Neuronal stem cell (in vitro differentiated cells): ENCODE measurements around the gene NTF4.

Experiments used
- DNase-seq: peaks from one replicate; pipeline ENCODE4 v3.0.0-alpha.2; 2013; ENCODE audit warnings: low spot score
- H2AFZ ChIP-seq: one replicate; pipeline ENCODE4 v1.6.1; 2013; ENCODE audit warnings: mild to moderate bottlenecking, low read length, inconsistent platforms
- H2AK5ac ChIP-seq: 2 replicates; pipeline ENCODE4 v1.6.1; 2013; ENCODE audit warnings: low read depth, mild to moderate bottlenecking, inconsistent platforms, low read length, moderate library complexity, mixed read lengths
- H2BK120ac ChIP-seq: 2 replicates; pipeline ENCODE4 v1.6.1; 2013; ENCODE audit warnings: low read depth, mild to moderate bottlenecking, inconsistent platforms, low read length, moderate library complexity, mixed read lengths
- H2BK12ac ChIP-seq: one replicate; pipeline ENCODE4 v1.6.1; 2013; ENCODE audit warnings: low read length, inconsistent platforms
- H2BK15ac ChIP-seq: 2 replicates; pipeline ENCODE4 v1.6.1; 2013; ENCODE audit warnings: mild to moderate bottlenecking, low read length, inconsistent platforms, mixed read lengths
- H2BK5ac ChIP-seq: one replicate; pipeline ENCODE4 v1.6.1; 2013; ENCODE audit warnings: inconsistent platforms, mild to moderate bottlenecking, low read length, moderate library complexity
- H3K14ac ChIP-seq: one replicate; pipeline ENCODE4 v1.6.1; 2013; ENCODE audit warnings: low read length, inconsistent platforms
- H3K18ac ChIP-seq: 2 replicates; pipeline ENCODE4 v1.6.1; 2013; ENCODE audit warnings: low read length, inconsistent platforms
- H3K23ac ChIP-seq: 2 replicates; pipeline ENCODE4 v1.6.1; 2013; ENCODE audit warnings: low read depth, mild to moderate bottlenecking, mixed read lengths, low read length, inconsistent platforms; ENCODE audit not compliant: poor library complexity
- H3K27ac ChIP-seq: replicated peaks from 3 replicates; pipeline ENCODE4 v1.5.1; 2013; ENCODE audit warnings: low read length, inconsistent platforms
- H3K27me3 ChIP-seq, 3 experiments: 2 replicates each; pipeline ENCODE4 v1.6.1; 2013; ENCODE audit warnings: low read length in 3 of 3, mild to moderate bottlenecking in 2 of 3, inconsistent platforms in 1 of 3, low read depth in 1 of 3, mixed read lengths in 1 of 3, moderate library complexity in 1 of 3; ENCODE audit not compliant: control insufficient read depth in 3 of 3, insufficient read depth in 3 of 3
- H3K36me3 ChIP-seq, 2 donors: replicated peaks in 1 of 2; 2 replicates each; pipeline ENCODE4 v1.6.1; 2013; ENCODE audit warnings: low read length in 2 of 2; ENCODE audit not compliant: control insufficient read depth in 2 of 2, insufficient read depth in 2 of 2
- H3K4ac ChIP-seq: 2 replicates; pipeline ENCODE4 v1.6.1; 2013; ENCODE audit warnings: inconsistent platforms, mild to moderate bottlenecking, low read length, moderate library complexity
- H3K4me1 ChIP-seq, 2 donors: 1 replicate in 1 of 2; 2 replicates in 1 of 2; pipeline ENCODE4 v1.6.1; 2013; ENCODE audit warnings: low read length in 2 of 2, low read depth in 1 of 2; ENCODE audit not compliant: control insufficient read depth in 2 of 2, insufficient read depth in 1 of 2
- H3K4me2 ChIP-seq: one replicate; pipeline ENCODE4 v1.6.1; 2013; ENCODE audit warnings: mild to moderate bottlenecking, low read length, inconsistent platforms; ENCODE audit not compliant: insufficient read depth, poor library complexity, severe bottlenecking
- H3K4me3 ChIP-seq, 2 donors: 2 replicates each; pipeline ENCODE4 v1.5.1; 2013; ENCODE audit warnings: low read length in 2 of 2, mild to moderate bottlenecking in 2 of 2, inconsistent platforms in 1 of 2, moderate library complexity in 1 of 2
- H3K79me1 ChIP-seq: one replicate; pipeline ENCODE4 v1.6.1; 2013; ENCODE audit warnings: low read depth, mild to moderate bottlenecking, inconsistent platforms, low read length, moderate library complexity
- H3K9ac ChIP-seq: one replicate; pipeline ENCODE4 v1.6.1; 2013; ENCODE audit warnings: mild to moderate bottlenecking, low read depth, low read length, inconsistent platforms; ENCODE audit not compliant: poor library complexity
- H3K9me3 ChIP-seq, 2 donors: replicated peaks in 1 of 2; 2 replicates each; pipeline versions ENCODE3 to v1.6.1; 2013; ENCODE audit warnings: low read length in 2 of 2, mild to moderate bottlenecking in 2 of 2, inconsistent platforms in 1 of 2, low read depth in 1 of 2, mixed read lengths in 1 of 2, moderate library complexity in 1 of 2; ENCODE audit not compliant: control insufficient read depth in 2 of 2, insufficient read depth in 1 of 2
- H4K8ac ChIP-seq: one replicate; pipeline ENCODE4 v1.6.1; 2013; ENCODE audit warnings: low read depth, mild to moderate bottlenecking, inconsistent platforms, low read length, moderate library complexity
- H4K91ac ChIP-seq: one replicate; pipeline ENCODE4 v1.6.1; 2013; ENCODE audit warnings: low read length, low read depth, mild to moderate bottlenecking, inconsistent platforms; ENCODE audit not compliant: poor library complexity
- WGBS, 2 donors: extraction: QIAGEN DNeasy Blood & Tissue Kit; methylation state at CpG; one replicate each; pipeline ENCODE4 v1.1.7; 2013; ENCODE audit warnings: missing lambda C conversion rate in 2 of 2, mixed read lengths in 1 of 2; ENCODE audit not compliant: insufficient read length in 2 of 2, insufficient replicate concordance in 1 of 2; ENCODE audit errors: extremely low coverage in 2 of 2; 5-methylcytosine and 5-hydroxymethylcytosine counted together

Gene NTF4

GRCh38 chr19:49064029-49064629 is 489 bp downstream of the NTF4 start:
- no peak overlapping the region for H4K91ac ChIP-seq
- H3K4ac ChIP-seq, result peak overlapping the region; percentile 23
- H3K14ac ChIP-seq, result peak overlapping the region; percentile 21
- no peak overlapping the region for H2AFZ ChIP-seq
- H3K23ac ChIP-seq, result peak overlapping the region; percentile 65
- H3K4me1 ChIP-seq, result peaks cover 9 to 10% of the 10 kb centered on the region in 2 donors
- H3K9ac ChIP-seq, result no peak overlapping the region
- no CpG with 5 or more reads among the region's 10 CpGs for WGBS, 2 donors
- DNase-seq, result no peak
- peak overlapping the region; percentile 8 to 9 for H3K4me3 ChIP-seq
- peak overlapping the region; percentile 96 for H2BK15ac ChIP-seq
- H3K27me3 ChIP-seq, result peaks cover 0 to 77% (median 27%) of the 10 kb centered on the region in 3 experiments
- H2BK12ac ChIP-seq, result no peak overlapping the region
- no peaks in the 10 kb centered on the region for H3K36me3 ChIP-seq
- H2BK120ac ChIP-seq, result peak overlapping the region; percentile 61
- no peak overlapping the region for H3K27ac ChIP-seq
- no peak overlapping the region for H4K8ac ChIP-seq
- peak overlapping the region; percentile 35 for H3K4me2 ChIP-seq
- peaks cover 2 to 3% of the 10 kb centered on the region in 2 donors for H3K9me3 ChIP-seq
- H3K18ac ChIP-seq, result peak overlapping the region; percentile 91
- peak overlapping the region; percentile 29 for H2BK5ac ChIP-seq
- H3K79me1 ChIP-seq, result no peaks in the 10 kb centered on the region
- peak overlapping the region; percentile 94 for H2AK5ac ChIP-seq

GRCh38 chr19:49061445-49061844 is 3.2 kb downstream of the NTF4 start:
- Histone ChIP-seq H3K9ac (peak overlapping the region; percentile 63), H2AK5ac (no peak overlapping the region), H2BK120ac (peak overlapping the region; percentile 18), H3K36me3 (no peaks in the 10 kb centered on the region), H3K79me1 (no peaks in the 10 kb centered on the region), H2BK12ac (no peak overlapping the region), H3K23ac (no peak overlapping the region), H3K27me3 (peaks cover 5 to 83% (median 37%) of the 10 kb centered on the region in 3 experiments), H2BK15ac (peak overlapping the region; percentile 89), H3K4me1 (peaks cover 18 to 19% of the 10 kb centered on the region in 2 donors), H4K91ac (no peak overlapping the region), H4K8ac (peak overlapping the region; percentile 17), H3K14ac (no peak overlapping the region), H2BK5ac (peak overlapping the region; percentile 66), H3K4me3 (no peak overlapping the region), H2AFZ (no peak overlapping the region), H3K9me3 (no peaks in the 10 kb centered on the region), H3K4me2 (no peak overlapping the region), H3K18ac (peak overlapping the region; percentile 13), H3K4ac (no peak overlapping the region), H3K27ac (no peak overlapping the region)
- no peak for DNase-seq
- WGBS, 2 donors, result no CpG with 5 or more reads among the region's 25 CpGs

- DNase-seq, result no peak
- no peak overlapping the region for H3K4ac ChIP-seq
Observed at GRCh38 chr19:49061000-49061399, 3.6 kb downstream of the NTF4 start.

GRCh38 chr19:49059053-49059452 is 5.6 kb downstream of the NTF4 start:
- H2AK5ac ChIP-seq, result peak overlapping the region; percentile 46
- H4K91ac ChIP-seq, result no peak overlapping the region
- H3K4me1 ChIP-seq, result peaks cover 9 to 17% of the 10 kb centered on the region in 2 donors
- H3K36me3 ChIP-seq, result no peaks in the 10 kb centered on the region
- no peak overlapping the region for H3K4me3 ChIP-seq
- H2BK5ac ChIP-seq, result no peak overlapping the region
- no peak overlapping the region for H3K9ac ChIP-seq
- H3K27ac ChIP-seq, result no peak overlapping the region
- no peak overlapping the region for H2BK120ac ChIP-seq
- no peak overlapping the region for H2BK15ac ChIP-seq
- no peaks in the 10 kb centered on the region for H3K79me1 ChIP-seq
- no peak overlapping the region for H2AFZ ChIP-seq
- peaks cover 8 to 77% (median 39%) of the 10 kb centered on the region in 3 experiments for H3K27me3 ChIP-seq
- WGBS, 2 donors, result no CpG with 5 or more reads among the region's 9 CpGs
- H3K23ac ChIP-seq, result no peak overlapping the region
- no peaks in the 10 kb centered on the region for H3K9me3 ChIP-seq
- no peak overlapping the region for H3K14ac ChIP-seq
- no peak overlapping the region for H3K4me2 ChIP-seq
- no peak overlapping the region for H2BK12ac ChIP-seq
- no peak overlapping the region for H3K18ac ChIP-seq
- no peak for DNase-seq
- no peak overlapping the region for H4K8ac ChIP-seq
- H3K4ac ChIP-seq, result no peak overlapping the region

More at GRCh38 chr19:49061000-49061399, 3.6 kb downstream of the NTF4 start:
- no peaks in the 10 kb centered on the region for H3K9me3 ChIP-seq
- no peak overlapping the region for H3K4me3 ChIP-seq
- no peak overlapping the region for H3K4me2 ChIP-seq
- H4K8ac ChIP-seq, result peak overlapping the region; percentile 17
- H3K79me1 ChIP-seq, result no peaks in the 10 kb centered on the region
- no CpG with 5 or more reads among the region's 2 CpGs for WGBS, 2 donors
- no peak overlapping the region for H2BK12ac ChIP-seq
- no peak overlapping the region for H3K9ac ChIP-seq
- no peak overlapping the region for H3K27ac ChIP-seq
- H3K27me3 ChIP-seq, result peaks cover 8 to 83% (median 37%) of the 10 kb centered on the region in 3 experiments
- no peak overlapping the region for H3K18ac ChIP-seq
- no peak overlapping the region for H2AFZ ChIP-seq
- H2AK5ac ChIP-seq, result no peak overlapping the region
- peak overlapping the region; percentile 66 for H2BK5ac ChIP-seq
- no peak overlapping the region for H3K23ac ChIP-seq
- H2BK120ac ChIP-seq, result peak overlapping the region; percentile 18
- no peaks in the 10 kb centered on the region for H3K36me3 ChIP-seq
- peaks cover 18 to 23% of the 10 kb centered on the region in 2 donors for H3K4me1 ChIP-seq
- peak overlapping the region; percentile 89 for H2BK15ac ChIP-seq
- H3K14ac ChIP-seq, result no peak overlapping the region
- H4K91ac ChIP-seq, result no peak overlapping the region
